DOHH2 (cell line): ENCODE measurements around the gene RALGPS2.

Experiments used
- CTCF ChIP-seq: fragments of 200-600 bp; sonication (generic); IDR thresholded peaks from one replicate; pipeline ENCODE4 v1.5.1; 2014; ENCODE audit warnings: antibody characterized with exemption, mild to moderate bottlenecking, low read depth, low read length; ENCODE audit not compliant: poor library complexity, severe bottlenecking
- EZH2phosphoT487 ChIP-seq: fragments of 200-600 bp; sonication (generic); IDR thresholded peaks from 2 replicates; pipeline ENCODE4 v1.6.1; 2017; ENCODE audit warnings: borderline replicate concordance, mild to moderate bottlenecking, antibody characterized with exemption, low read length, moderate library complexity, mixed read lengths

DNA sequence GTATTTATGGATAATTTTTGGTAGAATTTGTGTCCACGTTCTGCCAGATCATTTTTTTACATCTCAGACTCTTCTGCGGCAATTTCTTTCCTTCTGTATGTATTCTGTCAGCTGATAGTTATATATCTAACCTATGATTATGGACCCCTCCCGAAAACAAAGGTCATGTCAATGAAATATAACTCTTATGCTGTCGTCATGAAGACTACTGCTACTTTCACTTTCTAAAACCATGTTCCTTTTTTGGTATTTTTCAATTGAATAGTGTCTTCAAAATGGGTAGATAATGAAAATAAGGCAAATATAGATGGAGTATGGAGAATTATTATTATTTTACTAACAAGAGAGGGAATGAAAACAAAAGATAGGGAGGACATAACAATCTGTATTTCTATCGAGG, 142.6 kb downstream of the RALGPS2 start:
- TF ChIP-seq CTCF (no peak), EZH2phosphoT487 (no peak)
